Karpas-422 (cell line): ENCODE results near the gene ZNF613. TPM values are rescaled to one million over a fixed set of nuclear protein-coding genes. Genes with fewer than 3 reads are reported as not detected.
"Not testable (repeated sequence)": the region's sequence is repeated elsewhere in the genome, so short reads cannot be mapped to it uniquely, and the experiment has no call there.

Experiments used
- DNase-seq: peaks from one replicate; pipeline ENCODE4 v3.0.0-alpha.2; 2015
- H2AFZ ChIP-seq: fragments of 200-600 bp; sonication (generic); 2 replicates; pipeline ENCODE4 v1.6.1; 2014; ENCODE audit warnings: antibody characterized with exemption, low read length, mixed read lengths
- H3K27ac ChIP-seq: fragments of 200-600 bp; sonication (generic); 2 replicates; pipeline ENCODE4 v1.5.1; 2014; ENCODE audit warnings: mild to moderate bottlenecking, low read length, moderate library complexity
- H3K27me3 ChIP-seq: fragments of 200-600 bp; sonication (generic); 2 replicates; pipeline ENCODE4 v1.6.1; 2014; ENCODE audit warnings: low read length, mixed read lengths
- H3K36me3 ChIP-seq: fragments of 200-600 bp; sonication (generic); 2 replicates; pipeline ENCODE4 v1.6.1; 2014; ENCODE audit warnings: low read length, mixed read lengths; ENCODE audit not compliant: insufficient read depth
- H3K4me1 ChIP-seq: fragments of 200-600 bp; sonication (generic); 2 replicates; pipeline ENCODE4 v1.6.1; 2014; ENCODE audit warnings: mild to moderate bottlenecking, low read length, mixed read lengths
- H3K4me2 ChIP-seq: fragments of 200-600 bp; sonication (generic); 2 replicates; pipeline ENCODE4 v1.6.1; 2014; ENCODE audit warnings: low read length, low read depth, mild to moderate bottlenecking; ENCODE audit not compliant: poor library complexity, severe bottlenecking
- H3K4me3 ChIP-seq: fragments of 200-600 bp; sonication (generic); 2 replicates; pipeline ENCODE4 v1.5.1; 2014; ENCODE audit warnings: mild to moderate bottlenecking, antibody characterized with exemption, low read length, mixed read lengths
- H3K79me2 ChIP-seq: fragments of 200-600 bp; sonication (generic); 2 replicates; pipeline ENCODE4 v1.6.1; 2014; ENCODE audit warnings: mild to moderate bottlenecking, low read length, mixed read lengths
- H3K9ac ChIP-seq: fragments of 200-600 bp; sonication (generic); 2 replicates; pipeline ENCODE4 v1.6.0; 2014; ENCODE audit warnings: low read length
- H3K9me2 ChIP-seq: fragments of 200-600 bp; sonication (generic), shearing (Covaris generic); replicated peaks from 2 replicates; pipeline ENCODE4 v1.6.0; 2014; ENCODE audit warnings: mild to moderate bottlenecking, low read length, moderate library complexity; ENCODE audit not compliant: insufficient read depth
- H3K9me3 ChIP-seq: fragments of 300-700, 200-600 bp; sonication (generic); 2 replicates; pipeline ENCODE4 v1.6.1; 2014; ENCODE audit warnings: low read length, mixed read lengths
- H4K20me1 ChIP-seq: fragments of 200-600 bp; sonication (generic); 2 replicates; pipeline ENCODE4 v1.6.1; 2014; ENCODE audit warnings: mild to moderate bottlenecking, antibody characterized with exemption, low read length, low read depth; ENCODE audit not compliant: insufficient read depth
- total RNA-seq: library from RNA; depleted of rRNA; stranded (reverse); fragments of >200 nt; shearing (Covaris generic); gene quantifications from 2 replicates; pipeline ENCODE4 v1.2.3, GENCODE V29; 2014; ENCODE audit warnings: low replicate concordance

Gene ZNF613
- total RNA-seq, 1 experiment from 2014 or later, result 7.5 TPM

- no peaks in the 10 kb centered on the region for H3K9me2 ChIP-seq
- H3K9ac ChIP-seq, result no peak overlapping the region
- H3K79me2 ChIP-seq, result no peaks in the 10 kb centered on the region
- H3K36me3 ChIP-seq, result peaks cover 22% of the 10 kb centered on the region
- H2AFZ ChIP-seq, result no peak overlapping the region
- H4K20me1 ChIP-seq, result no peaks in the 10 kb centered on the region
- no peak overlapping the region for H3K27ac ChIP-seq
- H3K4me2 ChIP-seq, result no peak overlapping the region
- no peaks in the 10 kb centered on the region for H3K27me3 ChIP-seq
- no peak for DNase-seq
- H3K4me1 ChIP-seq, result no peaks in the 10 kb centered on the region
- H3K4me3 ChIP-seq, result no peak overlapping the region
- peaks cover 69% of the 10 kb centered on the region for H3K9me3 ChIP-seq
Measured at GRCh38 chr19:51976852-51977251, 49.6 kb downstream of the ZNF613 start.

- Histone ChIP-seq H4K20me1 (no peaks in the 10 kb centered on the region), H3K27ac (no peak overlapping the region), H3K9me2 (no peaks in the 10 kb centered on the region), H3K36me3 (peaks cover 21% of the 10 kb centered on the region), H3K4me3 (no peak overlapping the region), H3K79me2 (no peaks in the 10 kb centered on the region), H3K4me2 (no peak overlapping the region), H3K9me3 (peaks cover 69% of the 10 kb centered on the region), H3K4me1 (no peaks in the 10 kb centered on the region), H2AFZ (no peak overlapping the region), H3K27me3 (no peaks in the 10 kb centered on the region), H3K9ac (no peak overlapping the region)
- DNase-seq, result no peak
Measured at GRCh38 chr19:51977346-51977745, 50.1 kb downstream of the ZNF613 start.

GRCh38 chr19:51978882-51979281, 51.6 kb downstream of the ZNF613 start:
- H3K9me2 ChIP-seq, result no peaks in the 10 kb centered on the region
- no peak overlapping the region for H3K4me2 ChIP-seq
- H3K9ac ChIP-seq, result no peak overlapping the region
- no peaks in the 10 kb centered on the region for H3K27me3 ChIP-seq
- H3K36me3 ChIP-seq, result peaks cover 12% of the 10 kb centered on the region
- peaks cover 70% of the 10 kb centered on the region for H3K9me3 ChIP-seq
- no peak for DNase-seq
- H3K4me3 ChIP-seq, result no peak overlapping the region
- H3K79me2 ChIP-seq, result no peaks in the 10 kb centered on the region
- H3K4me1 ChIP-seq, result no peaks in the 10 kb centered on the region
- no peaks in the 10 kb centered on the region for H4K20me1 ChIP-seq
- H2AFZ ChIP-seq, result no peak overlapping the region
- no peak overlapping the region for H3K27ac ChIP-seq

DNA sequence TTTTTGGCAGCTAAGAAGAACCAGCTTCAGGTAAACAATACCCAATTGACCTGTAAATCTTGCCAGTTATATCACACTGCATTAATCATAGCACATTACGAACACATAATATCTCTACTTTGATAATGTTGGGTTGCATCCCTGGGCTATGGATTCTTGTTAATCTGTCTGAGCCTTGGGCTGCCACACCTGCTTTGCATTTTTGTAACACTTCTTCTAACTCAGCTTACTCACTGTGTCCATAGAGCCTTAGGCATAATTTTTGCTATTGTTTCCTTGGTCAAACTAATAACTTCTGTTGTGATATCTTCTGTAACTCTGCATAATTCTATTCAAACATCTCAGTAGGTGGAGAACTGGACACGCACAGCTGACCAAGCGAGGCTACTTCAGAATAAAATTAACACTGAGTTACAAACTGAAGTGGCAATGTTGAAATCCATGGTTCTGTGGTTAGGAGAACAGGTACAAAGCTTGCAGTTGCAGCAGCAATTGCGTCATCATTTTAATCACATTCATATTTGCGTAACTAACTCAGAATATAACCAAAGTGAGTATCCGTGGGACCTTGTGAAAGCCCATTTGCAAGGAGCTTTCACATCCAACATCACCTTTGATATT, 53.0 kb downstream of the ZNF613 start:
- H3K79me2 ChIP-seq, result no peaks in the 10 kb centered on the region

DNA sequence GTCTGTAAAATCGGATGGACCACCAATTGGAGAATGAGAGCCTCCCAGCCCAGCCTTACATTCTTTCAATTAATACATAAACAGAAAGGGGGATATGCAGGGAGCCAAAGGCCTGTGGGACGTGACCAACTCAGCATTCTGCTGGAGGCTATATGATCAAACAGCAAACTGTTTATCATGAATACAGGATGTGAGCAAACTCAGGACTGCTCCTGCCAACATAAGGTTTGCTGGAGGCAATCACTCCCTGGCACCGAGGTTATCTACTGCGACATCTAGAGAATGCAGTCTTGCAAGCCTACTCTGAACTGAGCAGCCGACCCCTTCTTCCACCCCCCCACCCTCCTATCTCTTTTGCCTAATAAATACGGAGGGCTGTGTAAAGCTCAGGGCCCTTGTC, 53.7 kb downstream of the ZNF613 start:
- H3K79me2 ChIP-seq, H3K4me3 ChIP-seq: not testable (repeated sequence)
- peaks cover 69% of the 10 kb centered on the region for H3K9me3 ChIP-seq

More for the DNA sequence above, 53.0 kb downstream of the ZNF613 start:
- Histone ChIP-seq H3K9me2 (no peaks in the 10 kb centered on the region), H3K4me1 (no peaks in the 10 kb centered on the region), H3K27ac (no peak overlapping the region), H3K36me3 (peaks cover 4% of the 10 kb centered on the region; the same call in 1 of the 2 replicates), H3K9ac (no peak overlapping the region), H3K9me3 (peaks cover 64% of the 10 kb centered on the region), H3K27me3 (no peaks in the 10 kb centered on the region), H3K4me2 (no peak overlapping the region), H3K4me3 (no peak overlapping the region), H2AFZ (no peak overlapping the region), H4K20me1 (no peaks in the 10 kb centered on the region)
- DNase-seq, result no peak

GRCh38 chr19:51983361-51983760, 56.1 kb downstream of the ZNF613 start:
- Histone ChIP-seq H3K27ac (no peak overlapping the region), H3K36me3 (peaks cover 4% of the 10 kb centered on the region; the same call in 1 of the 2 replicates), H3K9ac (no peak overlapping the region), H3K27me3 (no peaks in the 10 kb centered on the region), H4K20me1 (no peaks in the 10 kb centered on the region), H3K4me3 (no peak overlapping the region), H3K4me1 (no peaks in the 10 kb centered on the region), H3K4me2 (no peak overlapping the region), H3K79me2 (peaks cover 5% of the 10 kb centered on the region; the same call in 1 of the 2 replicates), H3K9me2 (no peaks in the 10 kb centered on the region), H2AFZ (no peak overlapping the region), H3K9me3 (peaks cover 70% of the 10 kb centered on the region)
- DNase-seq, result no peak

More for the DNA sequence above, 53.7 kb downstream of the ZNF613 start:
- not testable (repeated sequence) for H3K27me3 ChIP-seq, H2AFZ ChIP-seq, H3K4me1 ChIP-seq, H3K9ac ChIP-seq, H3K27ac ChIP-seq, H4K20me1 ChIP-seq, H3K9me2 ChIP-seq, H3K36me3 ChIP-seq, DNase-seq, H3K4me2 ChIP-seq

DNA sequence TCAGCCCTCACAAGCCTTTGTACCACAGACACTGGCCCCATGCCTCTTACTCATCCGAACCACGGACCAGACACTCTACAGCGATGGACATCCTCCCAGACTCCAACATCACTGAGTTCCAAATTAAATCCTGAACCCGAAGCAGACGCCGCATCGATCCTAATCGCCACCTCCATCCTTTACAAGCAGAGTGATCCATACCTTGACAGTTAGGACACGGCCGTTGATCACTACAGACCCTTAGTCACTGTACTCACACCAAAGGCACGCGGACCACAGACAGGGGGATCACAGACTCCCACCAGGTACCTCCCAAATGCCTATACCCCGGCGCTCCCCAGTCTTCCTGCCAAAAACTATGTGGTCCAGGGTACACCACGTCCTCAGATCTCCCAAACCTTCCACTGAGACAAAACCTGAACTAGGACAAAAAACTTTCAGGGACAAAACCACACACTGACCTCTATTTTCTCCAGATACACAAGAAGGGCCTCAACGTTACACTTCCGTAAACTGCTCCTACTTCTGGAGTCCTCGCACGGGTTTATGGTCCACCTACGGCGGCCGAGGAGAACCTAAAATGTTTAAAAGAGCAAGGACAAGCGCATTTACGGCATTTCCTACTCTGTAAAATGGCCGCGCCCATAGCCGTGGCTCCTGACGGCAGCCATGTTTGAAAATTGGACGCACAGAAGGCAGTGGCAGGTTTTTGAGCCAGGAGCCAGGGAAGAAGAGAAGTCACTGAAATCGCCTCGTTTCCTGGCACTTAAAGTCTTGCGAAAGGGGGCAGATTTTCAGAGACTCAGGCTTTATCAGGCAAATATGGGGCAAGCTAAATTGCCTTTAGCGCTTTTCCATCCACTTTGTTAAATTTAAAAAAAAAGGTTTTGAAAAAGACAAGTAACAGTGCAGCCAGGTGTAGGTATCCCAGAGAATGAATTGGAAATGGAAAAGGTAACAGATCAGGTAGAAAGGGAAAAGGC, 59.3 kb downstream of the ZNF613 start, which contains the start of gene ZNF350:
Gene ZNF350 (minus strand): TSS at position 532 of the 983 bp plus-strand sequence. CDS start 12,480 bp downstream, outside the sequence.
- H3K4me2 ChIP-seq, result peak within 1 kb of the TSS; percentile 40
- H3K27ac ChIP-seq, result no peak within 1 kb of the TSS
- peak within 1 kb of the TSS; percentile 74 for H2AFZ ChIP-seq
- H3K4me1 ChIP-seq, result no peaks in the 10 kb centered on the region
- peak within 1 kb of the TSS; percentile 57 for H3K9ac ChIP-seq
- peaks cover 5% of the 10 kb centered on the region; the same call in 1 of the 2 replicates for H3K79me2 ChIP-seq
- H3K27me3 ChIP-seq, result no peaks in the 10 kb centered on the region
- H3K4me3 ChIP-seq, result peak within 1 kb of the TSS; percentile 67
- no peaks in the 10 kb centered on the region for H3K36me3 ChIP-seq
- DNase-seq, result peak; percentile 86
- H4K20me1 ChIP-seq, result no peaks in the 10 kb centered on the region
- H3K9me2 ChIP-seq, result no peaks in the 10 kb centered on the region
- H3K9me3 ChIP-seq, result peaks cover 61% of the 10 kb centered on the region

DNA sequence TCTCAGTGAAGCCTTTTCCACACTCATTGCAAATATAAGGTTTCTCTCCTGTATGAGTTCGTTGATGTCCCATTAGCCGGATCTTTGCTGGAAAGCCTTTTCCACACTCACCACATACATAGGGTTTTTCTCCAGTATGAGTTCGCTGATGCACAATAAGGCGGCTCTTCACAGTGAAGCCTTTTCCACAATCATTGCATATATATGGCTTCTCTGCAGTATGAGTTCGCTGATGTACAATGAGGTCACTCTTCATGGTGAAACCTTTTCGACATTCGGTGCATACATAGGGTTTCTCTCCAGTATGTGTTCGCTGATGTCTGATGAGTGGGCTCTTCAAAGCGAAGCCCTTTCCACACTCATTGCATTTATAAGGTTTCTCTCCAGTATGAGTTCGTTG, 66.2 kb downstream of the ZNF613 start:
- Histone ChIP-seq H4K20me1 (no peaks in the 10 kb centered on the region), H3K4me1 (no peaks in the 10 kb centered on the region), H3K27me3 (no peaks in the 10 kb centered on the region), H3K4me2 (no peak overlapping the region), H3K9me3 (peaks cover 83% of the 10 kb centered on the region), H3K27ac (no peak overlapping the region), H3K9me2 (no peaks in the 10 kb centered on the region), H3K36me3 (peaks cover 63% of the 10 kb centered on the region), H2AFZ (no peak overlapping the region), H3K4me3 (no peak overlapping the region), H3K9ac (no peak overlapping the region), H3K79me2 (no peaks in the 10 kb centered on the region)
- DNase-seq, result no peak
